H1 (cell line): ENCODE results near the gene OR2T27. TPM values are rescaled to one million over a fixed set of nuclear protein-coding genes. Genes with fewer than 3 reads are reported as not detected.

Experiments used
- CTCF ChIA-PET: fragments of 300-600 bp; sonication (Branson Sonifier 250); formaldehyde crosslinking; loops from one replicate; lab custom pipeline; 2021; ENCODE audit not compliant: partially characterized antibody; lab: Charles Lee
- POLR2A ChIA-PET: fragments of 300-600 bp; sonication (Branson Sonifier 250); formaldehyde crosslinking; loops from one replicate; lab custom pipeline; 2021; ENCODE audit warnings: inconsistent platforms; ENCODE audit not compliant: partially characterized antibody; lab: Charles Lee
- DNase-seq, 2 experiments: peaks; one replicate each; pipeline versions ENCODE4 v3.0.0 to v3.0.0-alpha.2; 2010 to 2022; ENCODE audit warnings: low spot score in 2 of 2, low read depth in 1 of 2, mixed read lengths in 1 of 2
- FAIRE-seq: peaks from 2 replicates; lab custom pipeline; 2011; peaks lifted over from hg19 to GRCh38; lab: Jason Lieb, UNC
- H2AFZ ChIP-seq: 2 replicates; pipeline ENCODE4 v1.8.1; 2012; ENCODE audit warnings: low read length, inconsistent platforms
- H2AK5ac ChIP-seq: 2 replicates; pipeline ENCODE4 v1.6.1; 2013; ENCODE audit warnings: low read depth, low read length
- H2BK120ac ChIP-seq: replicated peaks from 2 replicates; pipeline ENCODE3; 2013; ENCODE audit warnings: low read depth, low read length, inconsistent platforms
- H2BK12ac ChIP-seq: 2 replicates; pipeline ENCODE4 v1.6.1; 2013; ENCODE audit warnings: low read depth, low read length
- H2BK15ac ChIP-seq: 2 replicates; pipeline ENCODE4 v1.6.1; 2013; ENCODE audit warnings: low read length
- H2BK20ac ChIP-seq: 2 replicates; pipeline ENCODE4 v1.6.1; 2013; ENCODE audit warnings: low read length
- H2BK5ac ChIP-seq: 2 replicates; pipeline ENCODE4 v1.6.1; 2013; ENCODE audit warnings: low read depth, low read length
- H3K14ac ChIP-seq: 2 replicates; pipeline ENCODE4 v1.6.1; 2013; ENCODE audit warnings: inconsistent platforms; ENCODE audit not compliant: insufficient read length
- H3K18ac ChIP-seq: 2 replicates; pipeline ENCODE4 v1.6.1; 2013; ENCODE audit warnings: low read length; ENCODE audit errors: extremely low read depth
- H3K23ac ChIP-seq: 2 replicates; pipeline ENCODE4 v1.6.1; 2013; ENCODE audit warnings: inconsistent platforms; ENCODE audit not compliant: insufficient read length
- H3K23me2 ChIP-seq: 2 replicates; pipeline ENCODE4 v1.6.1; 2013; ENCODE audit warnings: low read depth, low read length
- H3K27ac ChIP-seq: 2 replicates; pipeline ENCODE4 v1.6.1; 2011; ENCODE audit warnings: low read depth, low read length, inconsistent platforms
- H3K27me3 ChIP-seq, 4 experiments: replicated peaks in 1 of 4; 1 replicate in 1 of 4; 2 replicates in 3 of 4; pipeline versions ENCODE4 v1.6.1 to v1.8.1; 2011 to 2013; ENCODE audit warnings: low read length in 3 of 4, mild to moderate bottlenecking in 3 of 4, inconsistent platforms in 2 of 4, mixed read lengths in 2 of 4, moderate library complexity in 1 of 4; ENCODE audit not compliant: control insufficient read depth in 3 of 4, insufficient read depth in 3 of 4; ENCODE audit errors: extremely low read depth in 1 of 4
- H3K36me3 ChIP-seq, 4 experiments: 2 replicates each; pipeline versions ENCODE4 v1.6.1 to v1.8.1; 2011 to 2013; ENCODE audit warnings: mild to moderate bottlenecking in 4 of 4, low read length in 3 of 4, moderate library complexity in 2 of 4, control low read depth in 1 of 4, inconsistent platforms in 1 of 4; ENCODE audit not compliant: insufficient read depth in 4 of 4, control insufficient read depth in 2 of 4
- H3K4ac ChIP-seq: replicated peaks from 2 replicates; pipeline ENCODE3; 2013; ENCODE audit warnings: low read length, low read depth, mixed read lengths, inconsistent platforms; ENCODE audit not compliant: insufficient read length
- H3K4me1 ChIP-seq, 4 experiments: replicated peaks in 1 of 4; 1 replicate in 1 of 4; 2 replicates in 3 of 4; pipeline versions ENCODE4 v1.6.1 to v1.8.1; 2011 to 2013; ENCODE audit warnings: low read length in 3 of 4, inconsistent platforms in 2 of 4, mixed read lengths in 1 of 4; ENCODE audit not compliant: insufficient read depth in 4 of 4, control insufficient read depth in 3 of 4
- H3K4me2 ChIP-seq, 2 experiments: 2 replicates each; pipeline versions ENCODE4 v1.6.1 to v1.8.1; 2011 to 2013; ENCODE audit warnings: low read depth in 2 of 2, low read length in 2 of 2, control low read depth in 1 of 2, inconsistent platforms in 1 of 2, mild to moderate bottlenecking in 1 of 2; ENCODE audit not compliant: insufficient read depth in 1 of 2
- H3K4me3 ChIP-seq, 4 experiments: fragments of 200-600, 300-600 bp in 1 of 4; sonication (generic), shearing (Covaris generic), sonication (Bioruptor Twin) in 1 of 4; 2 replicates each; pipeline versions ENCODE4 v1.5.1 to v1.8.1; 2011 to 2016; ENCODE audit warnings: low read length in 4 of 4, low read depth in 3 of 4, control low read depth in 2 of 4, inconsistent platforms in 2 of 4, mild to moderate bottlenecking in 2 of 4, mixed read lengths in 1 of 4, moderate library complexity in 1 of 4; ENCODE audit not compliant: insufficient read depth in 2 of 4; ENCODE audit errors: extremely low read depth in 1 of 4
- H3K56ac ChIP-seq: replicated peaks from 2 replicates; pipeline ENCODE3; 2013; ENCODE audit warnings: low read depth, mild to moderate bottlenecking, mixed read lengths, low read length, inconsistent platforms; ENCODE audit not compliant: insufficient read length
- H3K79me1 ChIP-seq: 2 replicates; pipeline ENCODE4 v1.6.1; 2013; ENCODE audit warnings: low read depth, low read length, control low read depth
- H3K79me2 ChIP-seq, 2 experiments: 2 replicates each; pipeline versions ENCODE4 v1.6.1 to v1.8.1; 2012 to 2013; ENCODE audit warnings: low read length in 2 of 2, mild to moderate bottlenecking in 2 of 2, inconsistent platforms in 1 of 2; ENCODE audit not compliant: insufficient read depth in 2 of 2, control insufficient read depth in 1 of 2
- H3K9ac ChIP-seq, 4 experiments: replicated peaks in 1 of 4; 1 replicate in 1 of 4; 2 replicates in 3 of 4; pipeline versions ENCODE4 v1.6.1 to v1.8.1; 2011 to 2013; ENCODE audit warnings: low read depth in 3 of 4, low read length in 3 of 4, control low read depth in 2 of 4, mild to moderate bottlenecking in 2 of 4, moderate library complexity in 2 of 4, inconsistent platforms in 1 of 4; ENCODE audit errors: extremely low read depth in 1 of 4
- H3K9me3 ChIP-seq, 2 experiments: 2 replicates each; pipeline versions ENCODE4 v1.6.1 to v1.8.1; 2012 to 2013; ENCODE audit warnings: mild to moderate bottlenecking in 2 of 2, moderate library complexity in 2 of 2, control low read depth in 1 of 2, inconsistent platforms in 1 of 2, low read depth in 1 of 2, low read length in 1 of 2, mixed read lengths in 1 of 2; ENCODE audit not compliant: insufficient read depth in 2 of 2
- H4K20me1 ChIP-seq, 2 experiments: replicated peaks in 1 of 2; 2 replicates each; pipeline versions ENCODE3 to v1.8.1; 2011 to 2013; ENCODE audit warnings: inconsistent platforms in 2 of 2, low read length in 2 of 2, mild to moderate bottlenecking in 1 of 2; ENCODE audit not compliant: insufficient read depth in 2 of 2, control insufficient read depth in 1 of 2
- H4K5ac ChIP-seq: 2 replicates; pipeline ENCODE4 v1.6.1; 2013; ENCODE audit warnings: low read length, low read depth, mixed read lengths, inconsistent platforms; ENCODE audit not compliant: insufficient read length
- H4K8ac ChIP-seq: 2 replicates; pipeline ENCODE4 v1.8.0; 2013; ENCODE audit warnings: mild to moderate bottlenecking, moderate library complexity, low read length, inconsistent platforms; ENCODE audit not compliant: insufficient read depth; ENCODE audit errors: extremely low read depth
- H4K91ac ChIP-seq: replicated peaks from 2 replicates; pipeline ENCODE3; 2013; ENCODE audit warnings: low read length, mixed read lengths, inconsistent platforms; ENCODE audit not compliant: insufficient read length
- CBX5 ChIP-seq: fragments of 300-800, 300-1000 bp; sonication (generic); IDR thresholded peaks from 2 replicates; pipeline ENCODE4 v1.7.1; 2016; ENCODE audit warnings: antibody characterized with exemption, low read length, low read depth
- WGBS, 2 experiments: shearing (Covaris generic) in 1 of 2; methylation state at CpG; one replicate each; pipeline versions ENCODE4 v1.1.6 to v1.1.7; 2013 to 2015; ENCODE audit warnings: low lambda C conversion rate in 2 of 2, mixed read lengths in 2 of 2, inconsistent platforms in 1 of 2, low coverage in 1 of 2, missing lambda C conversion rate in 1 of 2; ENCODE audit not compliant: insufficient replicate concordance in 2 of 2, insufficient coverage in 1 of 2, insufficient read length in 1 of 2; ENCODE audit errors: extremely low coverage in 1 of 2, missing lambda C conversion rate in 1 of 2; 5-methylcytosine and 5-hydroxymethylcytosine counted together
- polyA plus RNA-seq, 7 experiments: library from polyadenylated mRNA; depleted of rRNA in 3 of 7; stranded (reverse) in 5 of 7; unstranded in 2 of 7; fragments of >200 nt in 5 of 7; fragments of 200-250 nt in 2 of 7; gene quantifications; 1 replicate in 5 of 7; 2 replicates in 1 of 7; 4 replicates in 1 of 7; pipeline versions ENCODE4 v1.2.1 to v1.2.3, GENCODE V29; 2011 to 2013; ENCODE audit warnings: missing spikeins in 2 of 7, mixed read lengths in 2 of 7
- total RNA-seq: library from RNA; stranded (reverse); fragmentation: NEBNext Ultra II Directional; extraction: Animal tissue kit (Norgen Biotek cat#: 25700); gene quantifications from 2 replicates; pipeline ENCODE4 v1.2.1, GENCODE V29; 2021

Gene OR2T27
- total and polyA plus RNA-seq, 2 of the 8 experiments (the other 6 are each of a cell fraction or from before 2014, with no cell fraction given): not detected

- H3K23me2 ChIP-seq: no peaks in the 10 kb centered on the region
- POLR2A ChIA-PET: no interaction called here
Measured at GRCh38 chr1:248613742-248614141, 41.6 kb downstream of the OR2T27 start.

More at GRCh38 chr1:248613742-248614141, 41.6 kb downstream of the OR2T27 start:
- peaks cover 0 to 1% (median 0%) of the 10 kb centered on the region in 4 experiments; a peak in 1 of 7 replicates for H3K27me3 ChIP-seq
- H2AK5ac ChIP-seq: no peak overlapping the region
- no peak overlapping the region for H3K23ac ChIP-seq
- no peaks in the 10 kb centered on the region for H3K79me2 ChIP-seq
- no peaks in the 10 kb centered on the region for H3K4me1 ChIP-seq
- H3K9me3 ChIP-seq: peaks cover 58% of the 10 kb centered on the region in 2 experiments
- H4K91ac ChIP-seq: no peak overlapping the region
- H3K79me1 ChIP-seq: no peaks in the 10 kb centered on the region
- no peak overlapping the region for H2BK120ac ChIP-seq
- CTCF ChIA-PET: interaction anchor here (1.0 kb wide), 1 partner anchor 9 kb away, joined by 4 read pairs; no protein-coding TSS in a partner anchor
- H4K20me1 ChIP-seq: no peaks in the 10 kb centered on the region
- no peak overlapping the region for H2BK20ac ChIP-seq
- no peak overlapping the region for H3K27ac ChIP-seq
- H3K18ac ChIP-seq: no peak overlapping the region
- no peak overlapping the region for H2BK12ac ChIP-seq
- DNase-seq (no peak), FAIRE-seq (no peak)
- H4K5ac ChIP-seq: no peak overlapping the region
- H3K9ac ChIP-seq: no peak overlapping the region
- no peak overlapping the region for H4K8ac ChIP-seq
- no peak overlapping the region for H3K4me3 ChIP-seq
- no peak overlapping the region for H3K4ac ChIP-seq
- H3K4me2 ChIP-seq: no peak overlapping the region
- H3K36me3 ChIP-seq: no peaks in the 10 kb centered on the region
- no peak overlapping the region for H2BK5ac ChIP-seq
- H3K56ac ChIP-seq: no peak overlapping the region
- 90% methylated on average over 1 of the region's 1 CpG; no CpG with 5 or more reads in 1 of the 2 experiments for WGBS, 2 experiments
- H2AFZ ChIP-seq: no peak overlapping the region
- H2BK15ac ChIP-seq: no peak overlapping the region
- H3K14ac ChIP-seq: no peak overlapping the region
- no peak for TF ChIP-seq CBX5
- TF ChIP-seq, all 59 proteins: peak for 0
